ENCODE data around the gene NOTCH3. TPM values are rescaled to one million over a fixed set of nuclear protein-coding genes. Genes with fewer than 3 reads are reported as not detected.

NOTCH3 gene
- total RNA-seq, 1 donor from 2014 or later, result 162 TPM

DNA sequence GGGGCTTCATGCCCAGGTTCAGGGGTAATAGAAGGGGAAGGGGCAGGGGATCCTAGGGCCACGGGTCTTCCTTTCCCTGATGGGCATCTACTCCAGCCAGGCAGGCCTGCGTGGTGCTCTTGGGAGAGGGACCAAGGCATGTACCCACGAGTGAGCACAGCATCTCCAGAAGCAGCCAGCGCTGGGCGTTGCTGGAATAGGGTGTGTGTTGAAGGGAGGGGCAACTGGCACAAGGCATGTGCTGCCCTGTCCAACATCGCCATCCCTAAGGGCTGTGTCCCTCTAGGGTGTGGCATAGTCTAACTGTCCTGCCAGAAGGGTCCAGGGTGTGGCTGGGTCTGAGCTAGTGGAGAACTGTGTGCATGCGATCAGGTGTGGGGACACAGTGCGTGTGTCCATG, 2.9 kb downstream of the NOTCH3 start:
- Mint-ChIP-seq H3K27me3 (ENCODE audit: low read depth, unreplicated experiment) (no peaks in the 10 kb centered on the region), H3K36me3 (ENCODE audit: low read depth, unreplicated experiment) (peaks cover 7% of the 10 kb centered on the region), H3K4me3 (ENCODE audit: unreplicated experiment) (peak overlapping the region; percentile 75), H3K27ac (ENCODE audit: unreplicated experiment) (peak overlapping the region; percentile 6), H3K4me1 (ENCODE audit: low read depth, unreplicated experiment) (peaks cover 16% of the 10 kb centered on the region), H3K9me3 (ENCODE audit: unreplicated experiment) (peaks cover 2% of the 10 kb centered on the region)
- Histone ChIP-seq H3K36me3 (ENCODE audit: insufficient read depth, low read length) (no peaks in the 10 kb centered on the region), H3K27ac (ENCODE audit: low read depth, low read length) (no peak overlapping the region), H3K79me2 (ENCODE audit: insufficient read depth, low read length) (peaks cover 13% of the 10 kb centered on the region), H3K4me2 (ENCODE audit: low read length) (no peak overlapping the region), H2AFZ (ENCODE audit: low read depth, low read length) (no peak overlapping the region), H3K9ac (ENCODE audit: low read length) (no peak overlapping the region), H3K4me3 (ENCODE audit: insufficient read depth, low read depth, low read length) (no peak overlapping the region), H4K20me1 (ENCODE audit: insufficient read depth, low read length) (peaks cover 39% of the 10 kb centered on the region), H3K9me3 (ENCODE audit: insufficient read depth, low read depth, low read length) (no peaks in the 10 kb centered on the region), H3K27me3 (ENCODE audit: insufficient read depth, low read length) (no peaks in the 10 kb centered on the region), H3K4me1 (ENCODE audit: insufficient read depth, low read length) (peaks cover 13% of the 10 kb centered on the region)
- no peak for DNase-seq (ENCODE audit: low read depth)
- FAIRE-seq, result no peak
- TF ChIP-seq EZH2 (IDR thresholded peaks at IDR 0.05; ENCODE audit: insufficient read depth, low read length), result no peak
- TF ChIP-seq, protein P1, sequence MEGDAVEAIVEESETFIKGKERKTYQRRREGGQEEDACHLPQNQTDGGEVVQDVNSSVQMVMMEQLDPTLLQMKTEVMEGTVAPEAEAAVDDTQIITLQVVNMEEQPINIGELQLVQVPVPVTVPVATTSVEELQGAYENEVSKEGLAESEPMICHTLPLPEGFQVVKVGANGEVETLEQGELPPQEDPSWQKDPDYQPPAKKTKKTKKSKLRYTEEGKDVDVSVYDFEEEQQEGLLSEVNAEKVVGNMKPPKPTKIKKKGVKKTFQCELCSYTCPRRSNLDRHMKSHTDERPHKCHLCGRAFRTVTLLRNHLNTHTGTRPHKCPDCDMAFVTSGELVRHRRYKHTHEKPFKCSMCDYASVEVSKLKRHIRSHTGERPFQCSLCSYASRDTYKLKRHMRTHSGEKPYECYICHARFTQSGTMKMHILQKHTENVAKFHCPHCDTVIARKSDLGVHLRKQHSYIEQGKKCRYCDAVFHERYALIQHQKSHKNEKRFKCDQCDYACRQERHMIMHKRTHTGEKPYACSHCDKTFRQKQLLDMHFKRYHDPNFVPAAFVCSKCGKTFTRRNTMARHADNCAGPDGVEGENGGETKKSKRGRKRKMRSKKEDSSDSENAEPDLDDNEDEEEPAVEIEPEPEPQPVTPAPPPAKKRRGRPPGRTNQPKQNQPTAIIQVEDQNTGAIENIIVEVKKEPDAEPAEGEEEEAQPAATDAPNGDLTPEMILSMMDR (IDR thresholded peaks at IDR 0.05; ENCODE audit: insufficient read depth, low read depth, low read length), result no peak

DNA sequence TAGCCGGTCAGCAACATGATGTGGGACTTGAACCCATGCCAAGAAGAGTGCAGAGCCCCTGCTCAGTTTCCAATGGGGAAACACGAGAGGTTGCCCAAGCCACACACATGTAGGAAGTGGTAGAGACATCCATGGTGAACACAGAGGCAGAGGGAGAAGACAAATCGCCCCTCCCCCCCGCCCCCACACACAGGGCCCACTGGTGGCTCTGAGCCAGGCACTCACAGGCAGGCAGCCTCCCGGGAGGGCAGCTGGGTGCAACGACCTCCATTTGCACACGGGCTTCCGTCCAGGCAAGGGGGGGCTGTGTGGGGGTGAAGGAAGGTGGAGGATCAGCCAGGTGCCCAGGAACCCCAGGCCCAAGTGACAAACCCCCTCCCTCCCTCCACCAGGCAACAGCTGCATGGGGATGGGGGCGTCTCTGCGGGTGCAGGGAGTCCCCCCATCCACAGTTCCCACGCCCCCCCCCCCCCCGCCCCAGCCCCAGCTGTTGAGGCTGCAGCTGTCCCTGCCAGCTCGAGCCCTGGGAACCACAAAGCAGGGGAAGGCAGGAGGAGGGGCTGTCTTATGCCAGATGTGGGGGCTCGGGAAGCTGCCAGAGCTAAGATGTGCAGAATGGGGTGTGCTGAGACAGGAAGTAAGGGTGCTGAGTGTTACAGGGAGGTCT, 3.4 kb downstream of the NOTCH3 start:
- Histone ChIP-seq H3K36me3 (ENCODE audit: insufficient read depth, low read length) (no peaks in the 10 kb centered on the region), H3K27ac (ENCODE audit: low read depth, low read length) (no peak overlapping the region), H3K27me3 (ENCODE audit: insufficient read depth, low read length) (no peaks in the 10 kb centered on the region), H3K9ac (ENCODE audit: low read length) (no peak overlapping the region), H2AFZ (ENCODE audit: low read depth, low read length) (no peak overlapping the region), H3K4me3 (ENCODE audit: insufficient read depth, low read depth, low read length) (no peak overlapping the region), H3K4me1 (ENCODE audit: insufficient read depth, low read length) (peaks cover 13% of the 10 kb centered on the region), H3K79me2 (ENCODE audit: insufficient read depth, low read length) (peaks cover 13% of the 10 kb centered on the region), H3K9me3 (ENCODE audit: insufficient read depth, low read depth, low read length) (no peaks in the 10 kb centered on the region), H3K4me2 (ENCODE audit: low read length) (no peak overlapping the region), H4K20me1 (ENCODE audit: insufficient read depth, low read length) (peaks cover 42% of the 10 kb centered on the region)
- Mint-ChIP-seq H3K27me3 (ENCODE audit: low read depth, unreplicated experiment) (no peaks in the 10 kb centered on the region), H3K4me3 (ENCODE audit: unreplicated experiment) (peak overlapping the region; percentile 75), H3K27ac (ENCODE audit: unreplicated experiment) (no peak overlapping the region), H3K36me3 (ENCODE audit: low read depth, unreplicated experiment) (peaks cover 13% of the 10 kb centered on the region), H3K9me3 (ENCODE audit: unreplicated experiment) (no peaks in the 10 kb centered on the region), H3K4me1 (ENCODE audit: low read depth, unreplicated experiment) (peaks cover 16% of the 10 kb centered on the region)
- DNase-seq (ENCODE audit: low read depth), result no peak
- no peak for FAIRE-seq
- no peak for TF ChIP-seq EZH2 (IDR thresholded peaks at IDR 0.05; ENCODE audit: insufficient read depth, low read length)
- TF ChIP-seq, protein P1 (IDR thresholded peaks at IDR 0.05; ENCODE audit: insufficient read depth, low read depth, low read length), result no peak

DNA sequence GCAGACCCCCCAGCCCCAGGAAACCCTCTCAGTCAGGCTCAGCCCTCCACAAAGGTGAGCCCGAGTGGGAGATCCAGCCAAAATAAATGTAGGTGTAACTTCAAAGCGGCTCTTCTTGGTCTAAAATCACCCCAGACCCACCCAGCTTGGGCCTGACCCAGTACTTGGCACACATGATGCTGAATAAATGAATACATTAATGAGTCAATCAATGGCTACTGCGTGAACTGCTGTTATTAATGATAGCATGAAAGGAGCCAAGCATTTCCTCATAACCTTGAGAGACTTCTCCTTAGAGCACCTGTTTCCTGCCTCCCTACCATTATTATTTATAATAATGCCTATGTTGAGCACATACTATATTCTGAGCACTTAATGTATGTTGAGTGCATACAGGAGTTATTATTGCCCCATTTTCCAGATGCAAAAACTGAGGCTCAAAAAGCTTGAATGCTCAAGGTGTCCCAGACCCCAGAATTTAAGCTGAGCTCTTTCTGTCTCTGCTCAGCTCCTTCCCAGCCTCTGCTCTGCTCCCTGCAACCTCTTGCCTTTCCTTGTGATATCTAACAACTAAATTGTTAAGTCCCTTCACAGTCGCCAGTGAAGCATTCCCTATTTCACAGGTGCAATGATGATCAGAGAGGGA, 4.3 kb downstream of the NOTCH3 start:
- H3K4me1 ChIP-seq (ENCODE audit: insufficient read depth, low read length), result peaks cover 13% of the 10 kb centered on the region
- peak overlapping the region; percentile 84 for H3K4me2 ChIP-seq (ENCODE audit: low read length)
- no peak for FAIRE-seq
- H2AFZ ChIP-seq (ENCODE audit: low read depth, low read length), result no peak overlapping the region
- peaks cover 13% of the 10 kb centered on the region for H3K79me2 ChIP-seq (ENCODE audit: insufficient read depth, low read length)
- H3K27me3 ChIP-seq (ENCODE audit: insufficient read depth, low read length), result no peaks in the 10 kb centered on the region
- no peaks in the 10 kb centered on the region for H3K36me3 ChIP-seq (ENCODE audit: insufficient read depth, low read length)
- H3K27ac Mint-ChIP-seq (ENCODE audit: unreplicated experiment), result peak overlapping the region; percentile 62
- peak overlapping the region; percentile 57 for H3K4me3 Mint-ChIP-seq (ENCODE audit: unreplicated experiment)
- H3K4me3 ChIP-seq (ENCODE audit: insufficient read depth, low read depth, low read length), result no peak overlapping the region
- peaks cover 17% of the 10 kb centered on the region for H3K36me3 Mint-ChIP-seq (ENCODE audit: low read depth, unreplicated experiment)
- DNase-seq (ENCODE audit: low read depth), result no peak
- TF ChIP-seq, protein P1 (IDR thresholded peaks at IDR 0.05; ENCODE audit: insufficient read depth, low read depth, low read length), result no peak
- no peak for TF ChIP-seq EZH2 (IDR thresholded peaks at IDR 0.05; ENCODE audit: insufficient read depth, low read length)
- no peak overlapping the region for H3K27ac ChIP-seq (ENCODE audit: low read depth, low read length)
- H3K27me3 Mint-ChIP-seq (ENCODE audit: low read depth, unreplicated experiment), result no peaks in the 10 kb centered on the region
- peaks cover 16% of the 10 kb centered on the region for H3K4me1 Mint-ChIP-seq (ENCODE audit: low read depth, unreplicated experiment)
- no peaks in the 10 kb centered on the region for H3K9me3 ChIP-seq (ENCODE audit: insufficient read depth, low read depth, low read length)
- no peak overlapping the region for H3K9ac ChIP-seq (ENCODE audit: low read length)
- no peaks in the 10 kb centered on the region for H3K9me3 Mint-ChIP-seq (ENCODE audit: unreplicated experiment)
- H4K20me1 ChIP-seq (ENCODE audit: insufficient read depth, low read length), result peaks cover 42% of the 10 kb centered on the region

Measured in astrocyte (in vitro differentiated cells and primary cell).